Endodermal cell (in vitro differentiated cells): ENCODE measurements around the gene SSTR4. TPM values are rescaled to one million over a fixed set of nuclear protein-coding genes. Genes with fewer than 3 reads are reported as not detected.

ENCODE experiments used
- DNase-seq: peaks from one replicate; pipeline ENCODE4 v3.0.0-alpha.2; 2017
- H3K27ac ChIP-seq: 2 replicates; pipeline ENCODE4 v1.5.1; 2013; ENCODE audit warnings: mild to moderate bottlenecking, low read depth, low read length, moderate library complexity
- H3K27me3 ChIP-seq: 2 replicates; pipeline ENCODE4 v1.6.1; 2013; ENCODE audit warnings: mild to moderate bottlenecking, low read length, moderate library complexity; ENCODE audit not compliant: insufficient read depth, control insufficient read depth, poor library complexity, severe bottlenecking
- H3K36me3 ChIP-seq: 2 replicates; pipeline ENCODE4 v1.7.0; 2013; ENCODE audit warnings: mild to moderate bottlenecking, low read length, moderate library complexity; ENCODE audit not compliant: control insufficient read depth, insufficient read depth
- H3K4me1 ChIP-seq: one replicate; pipeline ENCODE4 v1.7.0; 2013; ENCODE audit warnings: low read length; ENCODE audit not compliant: control insufficient read depth, insufficient read depth
- H3K4me3 ChIP-seq: 2 replicates; pipeline ENCODE4 v1.5.1; 2013; ENCODE audit warnings: mild to moderate bottlenecking, low read length, moderate library complexity
- H3K9ac ChIP-seq: 2 replicates; pipeline ENCODE4 v1.6.1; 2013; ENCODE audit warnings: mild to moderate bottlenecking, low read length, moderate library complexity; ENCODE audit not compliant: poor library complexity, severe bottlenecking; ENCODE audit errors: extremely low read depth
- H3K9me3 ChIP-seq: 2 replicates; pipeline ENCODE4 v1.6.1; 2013; ENCODE audit warnings: mild to moderate bottlenecking, low read length, moderate library complexity; ENCODE audit not compliant: control insufficient read depth
- H3K27ac Mint-ChIP-seq: 2 replicates; pipeline ENCODE4 v1.8.0; 2020; ENCODE audit warnings: mixed read lengths
- H3K27me3 Mint-ChIP-seq: 2 replicates; pipeline ENCODE4 v1.8.0; 2021; ENCODE audit warnings: mild to moderate bottlenecking, mixed read lengths; ENCODE audit not compliant: insufficient read depth
- H3K36me3 Mint-ChIP-seq: 2 replicates; pipeline ENCODE4 v1.8.0; 2020; ENCODE audit warnings: low read depth, mixed read lengths
- H3K4me1 Mint-ChIP-seq: 2 replicates; pipeline ENCODE4 v1.8.0; 2020; ENCODE audit warnings: mixed read lengths
- H3K4me3 Mint-ChIP-seq: 2 replicates; pipeline ENCODE4 v1.8.0; 2020; ENCODE audit warnings: mild to moderate bottlenecking, moderate library complexity, mixed read lengths
- H3K9me3 Mint-ChIP-seq: 2 replicates; pipeline ENCODE4 v1.8.0; 2020; ENCODE audit warnings: mild to moderate bottlenecking, mixed read lengths
- CTCF ChIP-seq: fragments of 200-600 bp; sonication (generic); conservative IDR thresholded peaks from 2 replicates; pipeline ENCODE4 v1.5.0; 2021; ENCODE audit warnings: antibody characterized with exemption, mild to moderate bottlenecking
- WGBS, 2 experiments: methylation state at CpG; one replicate each; pipeline versions ENCODE4 v1.1.5 to v1.1.7; 2013; ENCODE audit warnings: missing lambda C conversion rate in 2 of 2, mixed read lengths in 1 of 2; ENCODE audit not compliant: insufficient coverage in 1 of 2, insufficient read length in 1 of 2; 5-methylcytosine and 5-hydroxymethylcytosine counted together
- total RNA-seq, 2 donors: library from RNA; stranded (reverse); fragmentation: NEBNext Ultra II Directional in 1 of 2; extraction: Animal tissue kit (Norgen Biotek cat#: 25700) in 1 of 2; gene quantifications; 2 replicates in 1 of 2; 3 replicates in 1 of 2; pipeline ENCODE4 v1.2.1, GENCODE V29; 2021

Gene SSTR4
- total RNA-seq, 2 donors from 2014 or later, result 0.40 TPM; not detected in 1

GRCh38 chr20:23039136-23039875, 4.2 kb downstream of the SSTR4 start:
- peaks cover 64% of the 10 kb centered on the region for H3K27me3 Mint-ChIP-seq

GRCh38 chr20:23039885-23040508, 4.9 kb downstream of the SSTR4 start:
- H3K9me3 ChIP-seq, result no peaks in the 10 kb centered on the region
- TF ChIP-seq CTCF, result no peak
- H3K4me3 ChIP-seq, result no peak overlapping the region
- Mint-ChIP-seq H3K27me3 (peaks cover 60% of the 10 kb centered on the region), H3K4me3 (no peak overlapping the region), H3K9me3 (no peaks in the 10 kb centered on the region), H3K36me3 (no peaks in the 10 kb centered on the region), H3K4me1 (peaks cover 37% of the 10 kb centered on the region), H3K27ac (no peak overlapping the region)
- peaks cover 47% of the 10 kb centered on the region for H3K27me3 ChIP-seq
- WGBS, 2 experiments, result 95 to 97% methylated on average over 3 of the region's 3 CpGs
- no peak overlapping the region for H3K9ac ChIP-seq
- H3K27ac ChIP-seq, result no peak overlapping the region
- peaks cover 10% of the 10 kb centered on the region for H3K4me1 ChIP-seq
- no peaks in the 10 kb centered on the region for H3K36me3 ChIP-seq
- DNase-seq, result no peak

More at GRCh38 chr20:23039136-23039875, 4.2 kb downstream of the SSTR4 start:
- H3K4me3 Mint-ChIP-seq, result no peak overlapping the region
- TF ChIP-seq CTCF, result no peak
- no peaks in the 10 kb centered on the region for H3K9me3 ChIP-seq
- H3K27me3 ChIP-seq, result peaks cover 54% of the 10 kb centered on the region
- H3K9me3 Mint-ChIP-seq, result no peaks in the 10 kb centered on the region
- H3K4me1 ChIP-seq, result peaks cover 10% of the 10 kb centered on the region
- H3K4me3 ChIP-seq, result no peak overlapping the region
- H3K27ac ChIP-seq, result no peak overlapping the region
- WGBS, 2 experiments, result 94 to 97% methylated on average over 5 of the region's 5 CpGs
- H3K27ac Mint-ChIP-seq, result no peak overlapping the region
- no peak overlapping the region for H3K9ac ChIP-seq
- H3K36me3 Mint-ChIP-seq, result no peaks in the 10 kb centered on the region
- no peak for DNase-seq
- peaks cover 30% of the 10 kb centered on the region for H3K4me1 Mint-ChIP-seq
- H3K36me3 ChIP-seq, result no peaks in the 10 kb centered on the region

- no peak overlapping the region for H3K27ac Mint-ChIP-seq
- no peak for TF ChIP-seq CTCF
- H3K27me3 ChIP-seq, result peaks cover 40% of the 10 kb centered on the region
- peaks cover 10% of the 10 kb centered on the region for H3K4me1 ChIP-seq
- H3K27ac ChIP-seq, result no peak overlapping the region
- peak; percentile 38 for DNase-seq
- H3K4me3 ChIP-seq, result no peak overlapping the region
- H3K9ac ChIP-seq, result no peak overlapping the region
- H3K9me3 ChIP-seq, result no peaks in the 10 kb centered on the region
- peaks cover 59% of the 10 kb centered on the region for H3K27me3 Mint-ChIP-seq
- H3K4me3 Mint-ChIP-seq, result no peak overlapping the region
- 68 to 75% methylated on average over 1 to 3 of the region's 3 CpGs for WGBS, 2 experiments
- H3K4me1 Mint-ChIP-seq, result peaks cover 44% of the 10 kb centered on the region
- H3K36me3 Mint-ChIP-seq, result no peaks in the 10 kb centered on the region
- H3K9me3 Mint-ChIP-seq, result no peaks in the 10 kb centered on the region
- H3K36me3 ChIP-seq, result no peaks in the 10 kb centered on the region
These were observed 7.2 kb downstream of the SSTR4 start for GRCh38 chr20:23042270-23042669.
